Left renal pelvis (tissue), 4 donors: Measurements from ENCODE around the gene DMD. TPM values are rescaled to one million over a fixed set of nuclear protein-coding genes. Genes with fewer than 3 reads are reported as not detected.
A peak's percentile ranks its signal among the peaks of the same experiment; 100 is the strongest.

ENCODE experiments used
- DNase-seq, 4 donors: peaks; one replicate each; pipeline ENCODE4 v3.0.0-alpha.2; 2013; ENCODE audit warnings: low read depth in 4 of 4, low spot score in 3 of 4
- polyA plus RNA-seq, 4 donors: library from polyadenylated mRNA; unstranded; fragments of 120-200 nt; gene quantifications; one replicate each; pipeline ENCODE4 v1.2.1, GENCODE V29; 2013; ENCODE audit not compliant: insufficient read length in 4 of 4

Gene DMD
- polyA plus RNA-seq, 4 donors, result 17.2 to 31.2 (median 20.1) TPM

GRCh38 chrX:31178064-31178768 lies 2033.1 kb downstream of the DMD start:
- DNase-seq, result no peak

GRCh38 chrX:31170792-31171191 lies 2040.6 kb downstream of the DMD start:
- DNase-seq, result no peak

- DNase-seq, result no peak
Observed at GRCh38 chrX:31168551-31168950, 2042.8 kb downstream of the DMD start.

- no peak for DNase-seq
Observed at GRCh38 chrX:31166832-31167231, 2044.5 kb downstream of the DMD start.

DNA sequence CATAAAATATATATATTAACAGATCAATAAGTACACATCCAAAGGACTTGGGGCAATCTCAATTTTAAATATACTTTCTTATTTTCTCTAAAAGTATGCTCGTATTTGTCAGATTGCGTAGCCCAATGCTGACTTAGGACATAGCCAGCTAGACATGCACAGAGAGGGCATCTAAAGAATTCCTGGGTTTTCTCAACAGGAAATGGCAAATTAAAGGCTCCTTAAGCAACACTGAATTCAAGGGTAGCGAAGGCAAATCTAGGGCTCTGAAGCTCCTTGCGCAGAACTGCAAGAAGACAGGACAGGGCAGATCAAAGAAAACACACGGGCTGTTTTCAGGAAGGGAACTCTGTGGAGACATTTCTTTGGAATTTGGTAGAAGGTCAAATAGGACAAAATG lies 2044.9 kb downstream of the DMD start:
- DNase-seq, result no peak

GRCh38 chrX:31165241-31166035 lies 2045.9 kb downstream of the DMD start:
- DNase-seq, result no peak

- no peak for DNase-seq
Observed at GRCh38 chrX:31154946-31155345, 2056.4 kb downstream of the DMD start.

DNA sequence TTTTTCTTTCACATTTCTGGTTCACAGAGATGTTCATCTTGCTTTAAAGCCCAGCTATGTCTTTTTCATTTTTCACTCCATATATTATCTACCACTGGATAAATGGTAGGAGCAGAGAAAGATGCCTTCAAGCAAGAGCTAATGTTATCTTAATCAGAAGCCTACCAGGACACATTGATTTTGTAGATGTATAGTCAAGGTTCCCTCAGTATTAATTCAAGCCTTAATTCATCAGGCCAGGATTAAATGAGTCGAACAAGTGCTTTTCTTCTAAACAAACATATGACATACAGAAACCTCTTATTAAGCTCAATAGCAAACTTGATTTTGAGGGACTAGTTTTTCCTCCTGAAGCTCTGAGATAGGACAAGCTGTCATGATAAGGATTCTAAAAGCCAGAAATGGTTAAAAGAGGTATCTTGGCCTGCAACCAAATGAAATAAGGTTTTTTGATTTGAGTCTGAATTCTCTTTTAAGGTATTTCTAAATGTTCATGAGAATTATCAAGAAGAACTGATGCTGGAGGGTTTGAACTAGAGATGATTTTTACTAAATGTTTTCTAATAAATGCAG lies 2057.8 kb downstream of the DMD start:
- DNase-seq, result no peak

GRCh38 chrX:31147175-31147574 lies 2064.2 kb downstream of the DMD start:
- DNase-seq, result no peak

- DNase-seq, result no peak
Observed at GRCh38 chrX:31139961-31140360, 2071.4 kb downstream of the DMD start.

DNA sequence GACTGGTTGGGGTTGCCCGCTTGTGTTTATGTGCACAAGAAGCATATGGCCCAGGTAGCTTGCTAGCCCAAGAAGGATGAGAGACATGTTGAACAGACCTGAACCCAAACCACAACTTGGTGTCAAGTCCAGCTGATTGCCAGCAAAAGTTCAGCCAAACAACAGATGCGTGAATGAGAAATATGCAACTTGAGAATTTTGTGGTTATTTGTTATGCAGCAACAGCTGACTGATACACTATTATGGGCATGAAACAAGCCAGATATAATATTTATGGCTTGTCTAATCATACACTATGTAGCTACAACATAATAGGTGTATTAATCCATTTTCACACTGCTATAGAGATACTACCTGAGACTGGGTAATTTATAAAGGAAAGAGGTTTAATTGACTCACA lies 2073.2 kb downstream of the DMD start:
- DNase-seq, result no peak

- DNase-seq, result no peak
Observed at GRCh38 chrX:31136144-31136611, 2075.2 kb downstream of the DMD start.

GRCh38 chrX:31132821-31133241 lies 2078.5 kb downstream of the DMD start:
- DNase-seq, result no peak

DNA sequence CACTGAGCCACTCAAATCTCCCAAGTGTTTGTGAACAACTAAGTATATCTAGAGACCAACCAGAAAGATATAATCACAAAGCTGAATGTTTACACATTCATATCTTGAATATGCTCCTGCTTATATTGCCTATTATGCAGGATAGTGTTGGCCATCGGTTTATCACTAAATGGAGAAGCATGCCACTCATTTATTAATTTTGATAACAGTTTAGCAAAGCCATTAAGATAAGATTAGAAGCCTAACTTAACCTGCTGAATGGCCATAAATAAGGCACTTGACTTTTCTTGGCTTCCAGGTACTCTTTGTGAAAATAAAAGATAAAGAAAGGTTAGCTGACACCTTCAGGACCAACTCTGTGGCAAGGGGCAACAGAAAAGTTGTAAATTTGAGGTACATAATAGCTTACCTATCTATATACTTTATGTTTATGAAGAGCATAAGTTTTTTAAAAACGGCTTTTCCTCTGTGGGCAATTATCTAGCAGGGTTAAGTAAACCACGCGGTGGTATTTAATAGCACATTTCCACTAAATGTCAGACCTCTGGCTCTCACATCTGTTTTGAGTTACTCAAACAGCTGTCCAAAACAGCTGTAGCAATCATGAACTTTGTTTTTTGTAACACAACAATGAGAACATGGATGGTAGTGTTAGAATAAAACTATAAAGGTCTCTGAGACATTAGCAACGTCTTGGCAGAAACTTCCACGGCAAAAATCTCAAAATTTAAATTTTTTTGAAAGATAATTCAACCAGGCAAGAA lies 2080.7 kb downstream of the DMD start:
- DNase-seq, result peak in 1 of 4 donors; percentile 0

GRCh38 chrX:31128855-31129254 lies 2082.5 kb downstream of the DMD start:
- DNase-seq, result no peak

DNA sequence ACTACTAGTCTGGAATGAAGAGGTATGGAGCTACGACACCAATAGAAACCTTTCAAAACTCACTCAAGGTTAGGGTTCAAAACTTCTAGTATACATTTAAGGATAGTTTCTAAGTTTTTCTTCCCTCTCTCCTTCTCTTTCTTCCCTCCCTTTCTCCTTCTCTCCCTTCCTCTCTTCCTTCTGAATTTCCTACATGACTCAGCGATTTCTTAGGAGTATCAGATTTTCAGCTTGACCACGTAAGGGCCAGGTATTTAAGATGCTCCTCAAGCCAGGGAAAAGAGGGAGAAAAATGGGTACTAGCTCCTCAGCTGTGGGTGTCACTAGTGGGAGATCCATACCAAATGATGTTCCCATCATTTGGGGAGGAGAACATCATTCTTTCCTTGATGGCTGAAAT lies 2083.6 kb downstream of the DMD start:
- DNase-seq, result no peak

DNA sequence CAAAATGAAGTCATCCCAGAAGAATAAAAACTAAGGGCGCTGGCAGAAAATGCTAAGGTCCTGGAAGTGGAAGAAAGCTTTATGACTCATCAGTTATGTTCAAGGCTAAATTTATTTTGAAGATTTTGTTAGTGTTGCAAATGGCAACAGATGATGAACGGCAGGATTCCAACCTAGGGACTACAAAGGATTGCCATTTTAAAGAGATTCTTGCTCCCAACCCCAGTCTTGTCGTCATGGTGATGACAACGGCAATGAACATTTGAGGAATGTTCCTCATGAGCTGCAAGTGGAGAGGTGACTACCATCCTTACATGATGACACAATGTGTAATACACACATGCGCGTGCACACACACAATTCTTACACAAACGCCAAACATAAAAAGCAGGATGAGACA lies 2085.1 kb downstream of the DMD start:
- no peak for DNase-seq

- DNase-seq, result no peak
Observed at GRCh38 chrX:31124536-31124935, 2086.8 kb downstream of the DMD start.

DNA sequence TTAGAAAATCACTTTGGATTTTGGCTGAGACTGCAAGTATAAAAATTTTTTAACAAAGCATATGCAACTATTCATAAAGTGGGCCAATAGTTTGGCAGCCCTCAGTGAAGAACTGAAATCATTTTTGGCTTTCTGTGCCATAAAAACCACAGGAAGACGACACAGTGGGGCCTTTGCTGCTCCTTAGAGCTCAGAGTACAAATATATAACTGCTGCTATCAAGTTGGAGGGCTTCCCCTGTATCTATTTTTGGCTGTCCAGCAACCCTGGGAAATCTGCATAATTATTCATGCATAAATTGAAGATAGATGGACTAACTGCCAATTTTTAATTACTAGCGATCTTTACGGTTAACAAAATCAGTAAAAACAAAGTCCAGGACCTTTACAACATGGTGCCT lies 2088.0 kb downstream of the DMD start:
- DNase-seq, result no peak

- no peak for DNase-seq
Observed at GRCh38 chrX:31117266-31117665, 2094.1 kb downstream of the DMD start.

DNA sequence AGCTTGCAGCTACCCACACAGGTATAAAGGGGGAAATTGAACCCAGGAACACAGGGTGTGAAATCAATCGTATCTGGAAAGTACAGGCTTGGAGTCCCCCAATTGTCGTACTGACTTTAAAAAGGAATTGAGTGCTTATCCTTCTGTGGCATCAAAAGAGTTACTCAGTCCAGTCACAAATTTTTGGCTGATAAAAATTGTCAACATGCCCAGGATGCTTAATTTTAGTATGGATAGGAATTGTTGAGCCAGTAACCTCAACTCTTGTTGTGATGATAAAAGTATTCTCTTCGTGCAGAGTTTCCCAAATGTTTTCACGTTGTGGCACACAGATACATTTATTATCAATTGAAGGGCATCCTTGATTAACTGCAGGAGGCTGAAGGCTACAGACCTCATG lies 2096.0 kb downstream of the DMD start:
- no peak for DNase-seq
